Sigmoid colon (tissue), 7 donors: Measurements from ENCODE around the gene ODAD2. TPM values are rescaled to one million over a fixed set of nuclear protein-coding genes. Genes with fewer than 3 reads are reported as not detected.

Experiments used
- DNase-seq: peaks from one replicate; pipeline ENCODE4 v3.0.0-alpha.2; 2019
- H3K27ac ChIP-seq, 4 donors: fragments of 200-600 bp; sonication (generic); one replicate each; pipeline ENCODE4 v1.5.1; 2016 to 2019; ENCODE audit warnings: mild to moderate bottlenecking in 1 of 4
- H3K27me3 ChIP-seq, 3 donors: fragments of 200-600 bp; sonication (generic); one replicate each; pipeline ENCODE4 v1.5.1; 2019; ENCODE audit warnings: mild to moderate bottlenecking in 1 of 3
- H3K36me3 ChIP-seq, 4 donors: fragments of 200-600 bp; sonication (generic); one replicate each; pipeline ENCODE4 v1.5.1; 2016 to 2019
- H3K4me1 ChIP-seq, 4 donors: fragments of 200-600 bp; sonication (generic); one replicate each; pipeline ENCODE4 v1.5.1; 2017 to 2019
- H3K4me3 ChIP-seq, 4 donors: fragments of 200-600 bp; sonication (generic); one replicate each; pipeline ENCODE4 v1.5.1; 2017 to 2019; ENCODE audit warnings: mild to moderate bottlenecking in 2 of 4, moderate library complexity in 1 of 4
- H3K9me3 ChIP-seq, 4 donors: fragments of 200-600 bp in 3 of 4; sonication (generic) in 3 of 4; one replicate each; pipeline versions ENCODE4 v1.5.1 to v1.6.1; 2013 to 2019
- EP300 ChIP-seq, 4 donors: sonication (generic); formaldehyde crosslinking; IDR thresholded peaks; one replicate each; pipeline ENCODE4 v1.6.1; 2017; ENCODE audit warnings: antibody characterized with exemption in 4 of 4
- POLR2A ChIP-seq, 2 donors: fragments of 450-650 bp; IDR thresholded peaks; one replicate each; pipeline ENCODE4 v1.6.1; 2016; ENCODE audit warnings: antibody characterized with exemption in 2 of 2, mild to moderate bottlenecking in 2 of 2, moderate library complexity in 2 of 2
- POLR2AphosphoS5 ChIP-seq, 4 donors: sonication (generic); formaldehyde crosslinking; IDR thresholded peaks; one replicate each; pipeline ENCODE4 v1.6.1; 2017; ENCODE audit warnings: antibody characterized with exemption in 4 of 4
- WGBS, 2 donors: extraction: QIAGEN DNeasy Blood & Tissue Kit; methylation state at CpG; one replicate each; pipeline ENCODE4 v1.1.7; 2013; 5-methylcytosine and 5-hydroxymethylcytosine counted together
- intact Hi-C: fragments of 100-400 bp; cut with DNase I; formaldehyde crosslinking; loops from one replicate; pipeline ENCODE4 v1.15.1; 2023
- polyA plus RNA-seq, 3 donors: library from polyadenylated mRNA; stranded (reverse); fragments of 200-250 nt; gene quantifications; one replicate each; pipeline ENCODE4 v1.2.3, GENCODE V29; 2013
- total RNA-seq, 4 donors: library from RNA; depleted of rRNA; stranded (reverse); fragments of >200 nt; gene quantifications; one replicate each; pipeline ENCODE4 v1.1.0, GENCODE V29; 2016
- TF ChIP-seq, protein P1 (sequence below), 4 experiments: fragments of 450-650 bp in 3 of 4; fragments of 200-600 bp in 1 of 4; IDR thresholded peaks; one replicate each; pipeline ENCODE4 v1.5.1; 2016 to 2019; ENCODE audit warnings: antibody characterized with exemption in 4 of 4, mild to moderate bottlenecking in 3 of 4, moderate library complexity in 2 of 4
- donor health status: healthy with polysubstance abuse.
- donor health status: Bipolar disorder and iron deficiency.
- donor health status: healthy.

The ODAD2 gene
- total and polyA plus RNA-seq, 7 donors = 0.29 to 8.8 (median 2.3) TPM; not detected in 1

DNA sequence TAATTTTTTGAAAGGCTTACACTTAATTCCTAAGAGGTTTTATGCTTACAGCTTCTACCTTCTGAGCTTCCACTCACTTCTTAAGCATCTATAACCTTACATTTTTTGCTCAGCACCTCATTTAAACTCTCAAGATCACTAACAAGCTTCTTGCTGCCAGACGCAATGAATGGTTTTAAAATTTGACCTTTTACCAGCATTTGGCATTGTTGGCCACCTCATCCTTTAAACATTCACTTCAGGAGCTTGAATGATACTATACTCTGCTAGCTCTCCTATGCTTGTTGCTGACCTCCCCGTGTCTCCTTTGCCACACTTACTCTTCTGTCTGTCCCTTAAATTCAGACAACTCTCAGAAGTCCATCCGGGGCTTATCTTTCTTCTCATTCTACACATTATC is 37.7 kb upstream of the ODAD2 start:
- TF ChIP-seq EP300 (IDR thresholded peaks at IDR 0.05) = no peak
- no peak for TF ChIP-seq POLR2A (IDR thresholded peaks at IDR 0.05)
- TF ChIP-seq POLR2AphosphoS5 (IDR thresholded peaks at IDR 0.05) = no peak
- TF ChIP-seq, protein P1, sequence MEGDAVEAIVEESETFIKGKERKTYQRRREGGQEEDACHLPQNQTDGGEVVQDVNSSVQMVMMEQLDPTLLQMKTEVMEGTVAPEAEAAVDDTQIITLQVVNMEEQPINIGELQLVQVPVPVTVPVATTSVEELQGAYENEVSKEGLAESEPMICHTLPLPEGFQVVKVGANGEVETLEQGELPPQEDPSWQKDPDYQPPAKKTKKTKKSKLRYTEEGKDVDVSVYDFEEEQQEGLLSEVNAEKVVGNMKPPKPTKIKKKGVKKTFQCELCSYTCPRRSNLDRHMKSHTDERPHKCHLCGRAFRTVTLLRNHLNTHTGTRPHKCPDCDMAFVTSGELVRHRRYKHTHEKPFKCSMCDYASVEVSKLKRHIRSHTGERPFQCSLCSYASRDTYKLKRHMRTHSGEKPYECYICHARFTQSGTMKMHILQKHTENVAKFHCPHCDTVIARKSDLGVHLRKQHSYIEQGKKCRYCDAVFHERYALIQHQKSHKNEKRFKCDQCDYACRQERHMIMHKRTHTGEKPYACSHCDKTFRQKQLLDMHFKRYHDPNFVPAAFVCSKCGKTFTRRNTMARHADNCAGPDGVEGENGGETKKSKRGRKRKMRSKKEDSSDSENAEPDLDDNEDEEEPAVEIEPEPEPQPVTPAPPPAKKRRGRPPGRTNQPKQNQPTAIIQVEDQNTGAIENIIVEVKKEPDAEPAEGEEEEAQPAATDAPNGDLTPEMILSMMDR (IDR thresholded peaks at IDR 0.05) = no peak
- 80 to 86% methylated on average over 3 of the region's 3 CpGs for WGBS, 2 donors
- intact Hi-C loops = no loop called here

DNA sequence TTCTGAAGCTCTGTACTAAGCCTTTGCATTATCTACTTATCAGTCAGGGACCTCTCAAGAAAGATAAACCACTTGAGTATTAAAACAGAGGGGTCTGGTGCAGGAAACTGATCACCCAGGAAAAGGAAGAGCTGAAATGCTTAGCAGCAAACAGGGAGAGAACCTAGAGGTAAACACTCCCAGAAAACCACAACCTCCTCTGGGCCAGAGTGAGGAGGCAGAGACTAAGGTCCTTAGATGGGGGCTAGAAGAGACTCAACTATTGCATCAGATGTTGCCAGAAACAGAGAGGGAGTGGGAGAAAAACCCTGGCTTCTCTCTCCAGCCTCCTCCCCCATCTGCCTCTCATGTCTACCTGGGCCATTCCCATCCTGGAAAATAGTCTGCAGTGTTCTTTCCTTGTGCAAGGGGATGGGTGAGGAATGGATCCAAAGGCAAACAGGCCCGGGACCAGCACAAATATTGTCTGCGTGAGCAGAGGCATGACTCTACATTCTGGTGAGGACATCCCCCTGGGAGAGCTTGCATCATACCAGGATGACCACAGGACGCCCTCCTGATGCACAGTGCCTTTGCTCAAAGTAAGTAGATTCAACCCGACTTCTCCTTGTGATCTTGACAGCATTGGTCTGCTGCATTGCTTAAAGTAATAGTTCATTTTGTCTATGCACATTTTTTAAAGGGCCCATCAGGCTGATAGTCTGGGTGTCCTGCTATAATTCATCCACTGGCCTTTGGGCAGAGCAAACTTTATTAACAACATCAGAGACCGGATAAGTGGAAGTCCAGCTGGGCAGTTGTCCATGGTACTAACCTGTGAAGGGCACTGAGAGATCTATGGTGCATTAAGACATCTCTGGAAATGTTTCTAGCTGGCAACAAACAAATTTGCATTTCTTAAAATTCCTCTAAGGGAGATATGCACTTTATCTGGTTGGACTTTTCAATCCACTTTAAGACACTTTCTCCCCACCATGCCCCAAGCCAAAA is 22.4 kb upstream of the ODAD2 start:
- WGBS, 2 donors = 68 to 83% methylated on average over 5 of the region's 5 CpGs
- no peak for DNase-seq
- H3K27ac ChIP-seq = peak overlapping the region in 3 of 4 donors; percentile 57 to 70 (median 65)
- H3K27me3 ChIP-seq = no peaks in the 10 kb centered on the region
- peak overlapping the region in 1 of 4 donors; percentile 3 for H3K4me3 ChIP-seq
- peaks cover 0 to 16% (median 7%) of the 10 kb centered on the region in 4 donors for H3K4me1 ChIP-seq
- intact Hi-C loops = no loop called here
- TF ChIP-seq EP300 (IDR thresholded peaks at IDR 0.05) (no peak), POLR2AphosphoS5 (IDR thresholded peaks at IDR 0.05) (no peak)
- TF ChIP-seq, protein P1 (IDR thresholded peaks at IDR 0.05) = no peak
- H3K36me3 ChIP-seq = no peaks in the 10 kb centered on the region
- no peaks in the 10 kb centered on the region for H3K9me3 ChIP-seq

More for the DNA sequence above, 37.7 kb upstream of the ODAD2 start:
- Histone ChIP-seq H3K36me3 (no peaks in the 10 kb centered on the region), H3K9me3 (peaks cover 0 to 7% (median 0%) of the 10 kb centered on the region in 4 donors), H3K27ac (no peak overlapping the region), H3K27me3 (no peaks in the 10 kb centered on the region), H3K4me1 (no peaks in the 10 kb centered on the region), H3K4me3 (no peak overlapping the region)
- no peak for DNase-seq

DNA sequence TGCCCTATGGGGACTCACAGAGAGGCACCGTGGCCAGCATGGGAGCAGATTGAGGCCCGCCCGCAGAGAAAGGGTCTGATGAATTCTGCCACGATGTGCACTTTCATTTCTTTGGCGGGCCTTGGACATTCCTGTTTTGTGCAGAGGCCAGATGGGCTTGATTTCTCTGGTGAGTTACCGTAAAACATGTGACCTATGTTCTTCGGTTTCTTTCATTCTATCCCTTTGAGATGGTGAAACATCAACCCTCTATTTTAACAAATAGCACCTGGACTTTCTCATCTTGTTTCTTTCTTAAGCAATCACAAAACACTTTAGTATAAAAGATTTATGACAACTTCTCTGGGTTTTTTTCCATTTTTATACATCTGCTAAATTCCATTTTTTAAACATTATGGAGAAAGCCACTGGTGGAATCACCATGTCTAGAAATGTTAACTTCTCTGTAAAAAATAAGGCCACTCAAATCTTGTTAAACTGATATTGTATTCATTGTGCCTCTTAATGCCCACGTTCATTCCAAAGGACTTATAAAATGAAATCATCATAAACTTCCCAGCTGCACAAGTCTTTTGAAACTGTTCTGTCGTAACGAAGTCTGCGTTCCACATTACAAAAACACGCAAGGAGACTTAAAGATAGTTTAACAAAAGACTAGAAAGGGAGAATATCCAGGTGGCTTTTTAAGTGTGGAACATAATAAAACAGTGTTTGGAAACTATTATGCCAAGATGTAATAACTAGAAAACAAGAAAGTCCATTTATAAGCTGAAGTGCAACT is 21.4 kb upstream of the ODAD2 start:
- Histone ChIP-seq H3K27me3 (no peaks in the 10 kb centered on the region), H3K36me3 (no peaks in the 10 kb centered on the region), H3K27ac (peak overlapping the region in 3 of 4 donors; percentile 57 to 70 (median 65)), H3K9me3 (no peaks in the 10 kb centered on the region), H3K4me3 (peak overlapping the region in 3 of 4 donors; percentile 3 to 14 (median 10)), H3K4me1 (peaks cover 0 to 16% (median 7%) of the 10 kb centered on the region in 4 donors)
- WGBS, 2 donors = 84 to 87% methylated on average over 12 of the region's 12 CpGs
- peak; percentile 68 for DNase-seq
- TF ChIP-seq POLR2AphosphoS5 (IDR thresholded peaks at IDR 0.05) (peak; percentile 25 to 57 (median 34)), EP300 (IDR thresholded peaks at IDR 0.05) (peak in 1 of 4 donors; percentile 49), POLR2A (IDR thresholded peaks at IDR 0.05) (no peak)
- TF ChIP-seq, protein P1 (IDR thresholded peaks at IDR 0.05) = no peak
- intact Hi-C loops = no loop called here

DNA sequence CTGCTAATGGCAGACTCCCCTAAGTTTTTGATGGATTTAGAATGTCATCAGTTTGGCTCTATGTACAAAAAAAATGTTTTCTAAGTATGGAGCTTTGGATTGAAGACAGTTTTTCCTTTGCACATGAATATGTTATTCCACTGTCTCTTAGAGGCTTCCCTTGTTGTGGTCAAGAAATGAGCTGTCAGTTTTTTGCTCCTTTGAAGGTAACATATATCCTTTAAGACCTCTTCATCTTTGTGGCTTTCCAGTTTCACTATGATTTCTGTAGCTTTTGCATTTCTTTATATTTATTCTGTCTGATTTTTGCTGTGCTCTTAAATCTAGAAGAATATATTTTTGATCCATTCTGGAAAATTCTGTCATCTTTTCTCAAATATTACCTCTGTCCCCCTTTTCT is 15.8 kb upstream of the ODAD2 start:
- Histone ChIP-seq H3K4me1 (peaks cover 0 to 1% (median under 1%) of the 10 kb centered on the region in 4 donors), H3K36me3 (no peaks in the 10 kb centered on the region)
- TF ChIP-seq EP300 (IDR thresholded peaks at IDR 0.05) (no peak), POLR2A (IDR thresholded peaks at IDR 0.05) (no peak)

More for the DNA sequence above, 15.8 kb upstream of the ODAD2 start:
- Histone ChIP-seq H3K4me3 (no peak overlapping the region), H3K27me3 (no peaks in the 10 kb centered on the region), H3K9me3 (no peaks in the 10 kb centered on the region), H3K27ac (no peak overlapping the region)
- no peak for DNase-seq
- intact Hi-C loops = no loop called here
